GM21528 (cell line): ENCODE data around the gene ACP1.

Experiments used
- ATAC-seq: cut with Tn5 transposase; IDR thresholded peaks from one replicate; pipeline ENCODE4 v1.9.1; 2021; ENCODE audit warnings: mild to moderate bottlenecking, moderate library complexity; ENCODE audit not compliant: unreplicated experiment, low FRiP score

Gene ACP1

DNA sequence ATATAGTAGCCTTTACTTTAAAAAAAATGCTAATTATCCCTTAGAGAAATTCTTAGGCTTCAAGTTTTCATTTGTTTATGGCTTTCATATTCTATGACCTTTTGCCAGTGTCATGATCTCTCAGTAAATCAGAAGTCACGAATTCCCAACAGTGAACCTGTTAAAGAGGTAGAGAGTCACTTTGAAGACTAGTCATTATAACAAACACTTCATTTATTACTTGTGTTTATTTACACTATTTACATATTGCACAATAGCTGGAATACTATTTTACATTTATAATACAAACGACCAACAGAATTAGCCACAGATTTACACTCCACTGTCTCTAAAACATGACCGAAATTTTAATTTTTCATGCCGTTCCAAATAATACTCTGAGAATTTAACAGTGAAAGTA lies 14.6 kb downstream of the ACP1 start:
- ATAC-seq = no peak

DNA sequence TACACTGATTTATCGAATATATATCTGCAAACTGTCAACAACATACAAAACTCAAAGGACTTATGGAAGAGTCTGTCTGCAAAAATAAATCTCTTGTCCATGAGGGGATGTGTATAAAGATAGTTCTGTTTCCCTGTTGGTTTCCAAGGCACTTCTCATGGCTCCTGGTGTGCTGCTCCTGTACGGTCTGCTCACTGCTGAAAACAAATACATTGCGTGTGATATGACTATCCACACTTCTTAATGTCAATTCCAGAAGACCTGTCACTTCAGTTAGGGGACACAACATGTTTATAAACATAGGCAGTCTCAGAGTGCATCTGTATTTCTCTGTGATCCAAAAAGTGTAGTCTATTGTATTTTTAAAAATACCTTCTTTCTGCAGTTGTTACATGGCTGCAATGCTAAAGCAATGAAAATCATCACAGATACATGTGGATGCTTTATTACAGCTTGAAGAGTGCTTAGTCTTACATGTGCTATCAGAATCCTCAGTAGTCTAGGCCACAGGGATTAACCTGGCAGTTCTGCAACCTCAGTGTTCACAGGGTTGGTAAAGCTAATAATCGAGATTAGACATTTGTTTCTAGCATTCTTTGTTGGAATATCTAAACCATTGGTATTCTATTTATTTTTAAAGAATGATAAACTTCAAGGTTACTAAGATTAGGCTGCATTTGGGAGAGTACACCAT lies 15.4 kb downstream of the ACP1 start:
- no peak for ATAC-seq

DNA sequence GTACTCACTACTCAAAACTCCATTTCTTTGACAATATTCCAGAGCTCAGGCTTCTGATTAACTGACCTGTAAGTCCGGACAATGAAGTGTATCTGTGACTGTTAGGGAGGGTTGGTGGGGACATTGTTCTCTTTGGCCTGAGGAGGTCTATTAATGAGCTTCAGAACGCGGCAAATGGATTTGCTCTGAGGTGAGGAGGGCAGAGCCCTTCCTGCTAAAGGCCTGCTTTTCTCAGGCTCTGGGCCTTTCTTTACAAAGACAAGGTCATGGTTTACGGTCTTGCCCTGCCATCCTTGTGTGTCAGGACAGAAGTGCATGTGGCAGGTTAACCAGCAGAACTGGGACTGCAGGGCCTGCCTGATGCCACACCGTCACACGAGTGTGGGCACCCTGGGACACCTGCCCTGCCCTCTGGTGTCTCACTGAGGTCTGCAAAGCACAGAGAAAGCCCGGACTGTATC lies 15.9 kb downstream of the ACP1 start:
- no peak for ATAC-seq

DNA sequence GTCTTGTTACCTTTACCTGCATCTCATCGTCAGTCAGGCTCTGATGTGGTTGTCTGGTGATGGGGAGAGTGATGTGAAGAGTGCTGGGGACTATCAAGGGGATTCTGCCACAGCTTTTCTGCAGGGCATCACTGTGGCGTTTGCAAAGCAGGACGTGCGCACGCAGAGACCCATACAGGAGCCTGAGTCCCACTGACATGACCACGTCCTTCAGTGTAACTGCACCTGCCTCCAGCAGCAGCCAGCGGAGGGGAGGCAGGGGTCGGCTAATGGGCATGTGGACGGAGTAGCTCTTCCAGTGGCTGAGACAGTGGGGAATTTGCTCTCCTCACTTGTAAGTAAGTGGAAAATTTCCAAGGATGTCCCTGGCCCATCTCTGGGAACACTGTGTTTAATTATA lies 16.6 kb downstream of the ACP1 start:
- ATAC-seq = no peak

DNA sequence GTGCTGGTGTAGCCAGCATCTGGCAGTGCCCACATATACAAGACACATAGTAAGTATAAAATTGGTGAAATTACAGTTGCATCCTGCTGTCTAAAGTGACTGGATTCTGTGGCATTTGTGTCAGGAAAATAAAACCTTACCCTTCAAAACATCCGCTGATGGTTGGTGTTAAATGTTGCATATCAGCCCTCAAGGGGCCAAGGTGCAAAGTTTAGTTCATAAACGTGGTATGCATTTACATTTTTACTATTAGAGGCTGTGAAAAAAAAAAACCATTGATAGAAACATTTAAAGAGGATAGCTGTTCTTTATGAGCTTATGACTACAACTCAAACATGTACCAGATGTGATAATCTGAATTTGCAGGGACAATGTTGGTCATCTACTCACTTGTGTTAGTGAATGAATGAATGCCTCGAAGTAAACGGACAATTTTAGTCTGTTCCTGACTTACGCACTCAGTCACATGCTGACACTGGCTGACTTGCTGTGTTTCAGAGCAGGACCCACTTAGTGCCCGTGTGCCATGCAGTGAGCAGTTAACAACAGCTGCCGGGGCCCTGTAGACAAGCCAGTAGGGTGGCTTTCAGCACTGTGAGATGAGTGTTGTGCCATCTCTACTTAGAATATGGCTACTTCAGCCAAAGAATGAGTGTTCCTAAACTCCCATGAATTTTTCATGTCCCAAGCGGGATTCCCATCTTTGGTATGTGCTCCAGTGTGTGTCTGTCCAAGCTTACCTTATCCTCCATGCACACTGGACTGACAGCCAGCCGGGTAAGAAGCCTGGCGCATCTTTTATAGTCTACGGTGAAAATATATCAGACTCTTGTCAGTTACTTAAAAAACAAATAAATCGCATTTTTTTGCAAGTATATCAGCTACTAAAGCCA lies 17.9 kb downstream of the ACP1 start:
- ATAC-seq = no peak

DNA sequence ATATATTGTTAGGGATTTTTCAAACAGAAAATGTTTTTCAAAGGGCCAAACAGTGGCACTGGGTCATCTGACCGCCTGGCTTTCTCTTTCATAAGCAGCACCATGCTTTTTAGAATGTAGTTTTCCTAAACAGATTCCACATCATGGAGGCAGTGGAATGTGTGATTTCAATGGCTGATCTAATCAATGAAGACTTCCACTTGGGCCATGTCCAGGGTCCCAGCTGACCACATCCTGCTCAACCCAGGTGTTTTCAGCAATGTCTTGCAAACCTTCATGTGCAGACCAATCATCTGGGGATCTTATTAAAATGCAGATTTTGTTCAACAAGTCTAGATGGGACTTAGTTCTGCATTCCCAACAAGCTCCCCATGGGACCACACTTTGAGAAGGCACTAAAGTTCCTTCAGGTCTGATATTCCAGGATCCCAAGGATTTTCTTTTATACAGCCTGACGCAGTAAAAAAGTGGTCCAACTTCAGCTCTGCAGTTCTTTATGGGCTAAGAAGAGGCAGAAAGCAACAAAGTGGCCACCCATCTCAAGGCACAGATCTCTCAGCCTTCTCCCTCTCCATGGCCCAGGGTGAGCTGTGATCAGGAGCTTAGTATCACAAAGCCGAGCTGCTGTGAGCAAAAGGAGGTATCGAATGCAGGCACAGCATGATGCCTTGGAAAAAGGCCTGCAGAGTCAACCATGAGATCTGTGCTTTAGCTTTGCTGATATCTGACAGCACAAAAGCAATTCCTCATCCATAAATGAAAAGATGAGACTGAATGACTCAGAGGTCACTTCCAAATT lies 19.4 kb downstream of the ACP1 start:
- no peak for ATAC-seq

DNA sequence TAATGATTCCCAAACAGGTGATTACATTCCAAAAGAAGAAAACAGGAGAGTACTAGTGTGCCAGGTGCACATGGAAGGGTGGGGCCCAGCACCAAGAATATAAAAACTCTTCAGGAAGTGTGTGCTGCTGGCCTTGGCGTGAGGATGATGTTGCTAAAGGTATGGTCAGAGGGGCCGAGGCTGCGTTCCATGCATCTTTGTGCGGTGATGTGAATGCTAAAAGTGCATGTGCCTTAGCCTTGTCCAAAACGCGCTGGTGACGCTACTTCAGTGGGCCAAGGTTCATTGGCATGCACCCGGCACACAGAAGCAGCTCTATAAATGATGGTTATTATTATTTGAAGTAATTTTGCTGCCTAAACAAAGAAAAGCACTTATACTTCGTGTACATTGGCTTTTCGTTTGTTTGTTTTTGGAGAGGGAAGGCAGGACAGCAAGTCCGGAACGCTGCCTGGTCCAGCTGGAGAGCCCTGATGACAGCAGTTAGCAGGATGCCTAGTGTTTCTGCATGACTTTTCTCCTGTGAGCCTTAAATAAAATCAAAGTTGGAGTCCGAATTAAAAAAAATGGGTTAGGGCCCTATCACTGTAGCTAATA lies 20.2 kb downstream of the ACP1 start:
- ATAC-seq = no peak

DNA sequence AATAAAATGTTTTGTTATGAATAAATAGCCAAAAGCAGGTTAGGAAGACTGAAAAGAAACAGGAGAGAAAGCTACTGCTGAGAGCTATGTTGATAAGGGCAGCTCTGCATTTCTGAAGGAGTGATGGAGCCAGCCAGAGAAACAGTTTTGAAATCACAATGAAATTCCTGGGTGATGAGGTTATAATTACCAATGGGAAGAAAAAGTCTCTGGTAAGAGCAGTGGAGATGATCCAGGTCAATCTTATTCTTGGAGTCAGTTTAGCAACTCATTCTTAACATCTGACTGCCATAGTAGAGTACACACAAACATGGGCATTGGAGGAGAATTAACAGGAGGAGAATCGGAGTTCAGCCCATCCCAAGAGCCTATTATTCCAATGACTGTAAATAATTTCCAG lies 20.8 kb downstream of the ACP1 start:
- no peak for ATAC-seq

DNA sequence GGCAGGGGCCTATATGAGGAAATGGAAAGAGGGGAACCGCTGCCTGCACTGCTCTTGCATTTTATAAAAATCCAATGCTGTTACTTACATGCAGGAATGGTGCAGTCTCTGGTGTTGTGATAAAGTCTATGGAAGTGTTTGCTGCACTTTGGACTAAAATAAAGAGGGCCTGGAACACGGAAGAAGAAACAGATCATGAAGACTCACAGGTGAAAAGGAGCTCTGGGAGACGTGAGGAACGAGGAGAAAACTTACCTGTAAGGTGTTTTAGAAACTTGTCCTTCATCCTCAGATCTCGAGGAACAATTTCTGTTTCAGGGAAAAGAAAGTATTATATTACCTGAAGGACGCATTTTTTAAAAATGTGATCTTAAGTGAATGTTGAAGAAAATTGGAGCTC lies 21.3 kb downstream of the ACP1 start:
- no peak for ATAC-seq

DNA sequence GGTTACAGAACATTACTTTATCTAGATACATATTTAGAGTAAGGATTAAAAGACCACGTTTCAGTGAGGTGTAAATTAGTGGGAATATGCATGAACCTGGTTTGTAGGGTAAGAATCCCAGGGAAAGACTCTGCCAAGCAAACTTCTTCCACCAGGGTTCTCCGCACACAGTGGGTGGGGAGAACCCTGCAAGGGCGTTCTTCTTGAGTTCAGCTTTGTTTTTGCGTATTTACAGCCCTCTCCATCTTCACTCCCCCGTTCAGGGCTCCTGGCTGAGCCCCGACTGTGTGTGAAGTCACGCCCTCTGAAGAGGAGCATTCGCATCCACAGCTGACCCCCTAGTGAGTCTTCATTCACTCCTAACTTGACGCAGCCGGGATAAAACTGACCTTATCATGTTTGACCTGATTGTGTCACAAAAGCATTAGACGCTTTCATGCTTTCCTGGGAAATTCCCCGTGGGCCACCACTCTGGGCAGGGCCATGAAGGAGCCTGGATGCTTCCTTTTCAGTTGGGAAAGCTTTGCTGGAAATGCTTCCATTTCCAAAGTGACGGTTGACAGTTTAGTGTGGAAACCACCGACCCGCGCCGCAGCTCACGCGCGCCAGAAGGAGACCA lies 22.1 kb downstream of the ACP1 start:
- no peak for ATAC-seq

DNA sequence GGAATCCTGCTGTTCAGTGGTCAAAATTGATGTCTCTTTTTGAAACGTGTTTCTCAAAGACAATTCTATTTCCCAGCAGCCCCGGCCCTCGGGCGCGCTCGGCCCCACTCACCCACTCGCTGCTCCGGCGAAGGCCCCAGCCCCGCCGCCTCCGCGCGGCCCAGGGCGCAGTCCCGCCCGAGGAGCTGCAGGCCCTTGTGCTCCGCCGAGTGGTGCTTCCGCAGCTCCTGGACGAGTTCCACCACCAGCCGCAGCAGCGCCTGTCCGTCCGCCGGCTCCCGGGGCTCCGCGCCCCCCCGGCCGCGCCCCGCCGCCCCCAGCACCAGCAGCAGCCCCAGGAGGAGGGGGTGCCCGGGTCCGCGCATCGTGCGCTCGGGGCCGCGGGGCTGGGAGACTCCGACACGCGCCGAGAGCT lies 22.7 kb downstream of the ACP1 start:
- no peak for ATAC-seq

DNA sequence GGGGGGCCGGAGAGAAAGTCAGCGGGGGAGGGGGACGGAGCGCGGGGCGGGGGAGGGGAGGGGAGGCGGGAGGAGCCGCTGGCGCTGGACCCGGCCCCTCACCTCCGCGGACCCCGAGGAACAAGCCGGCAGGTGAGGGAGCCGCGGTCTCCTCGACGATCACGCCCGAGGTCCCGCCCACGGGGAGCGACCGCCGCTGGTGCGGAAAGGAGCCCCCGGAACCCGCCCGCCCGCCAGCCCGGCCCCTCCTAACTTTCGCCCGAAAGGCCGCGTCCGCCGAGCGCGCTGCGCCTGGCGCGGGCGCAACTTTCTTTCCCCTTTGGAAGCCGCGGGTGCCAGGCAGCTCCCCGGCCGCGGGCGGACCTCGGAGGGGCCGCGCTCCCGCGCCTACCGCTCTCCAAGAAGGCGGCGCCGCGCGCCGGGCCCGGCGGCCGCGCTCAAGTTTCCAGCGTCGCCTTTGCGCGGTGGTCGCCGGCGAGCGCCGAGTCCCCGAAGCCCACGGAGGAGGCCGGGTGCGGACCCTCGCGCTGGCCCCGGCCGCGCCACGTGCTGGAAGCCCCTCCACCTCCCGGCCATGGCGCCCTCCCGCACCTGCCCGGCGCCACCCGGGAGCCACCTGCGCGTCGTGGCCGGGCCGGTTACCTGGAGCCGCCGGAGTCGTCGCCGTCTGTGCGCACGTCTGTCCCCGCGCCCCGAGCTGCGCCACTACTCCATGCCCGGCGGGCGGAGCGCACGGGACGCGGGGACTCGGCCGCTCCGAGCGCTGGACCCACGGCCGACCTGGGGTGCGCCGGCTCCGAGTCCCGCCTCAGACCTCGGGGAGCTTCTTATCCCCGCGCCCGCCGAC lies 23.4 kb downstream of the ACP1 start, which contains the start of gene ALKAL2:
ALKAL2 (minus strand) TSS at position 181 of the 847 bp plus-strand sequence. CDS start 256 bp downstream, outside the sequence.
- no peak for ATAC-seq

DNA sequence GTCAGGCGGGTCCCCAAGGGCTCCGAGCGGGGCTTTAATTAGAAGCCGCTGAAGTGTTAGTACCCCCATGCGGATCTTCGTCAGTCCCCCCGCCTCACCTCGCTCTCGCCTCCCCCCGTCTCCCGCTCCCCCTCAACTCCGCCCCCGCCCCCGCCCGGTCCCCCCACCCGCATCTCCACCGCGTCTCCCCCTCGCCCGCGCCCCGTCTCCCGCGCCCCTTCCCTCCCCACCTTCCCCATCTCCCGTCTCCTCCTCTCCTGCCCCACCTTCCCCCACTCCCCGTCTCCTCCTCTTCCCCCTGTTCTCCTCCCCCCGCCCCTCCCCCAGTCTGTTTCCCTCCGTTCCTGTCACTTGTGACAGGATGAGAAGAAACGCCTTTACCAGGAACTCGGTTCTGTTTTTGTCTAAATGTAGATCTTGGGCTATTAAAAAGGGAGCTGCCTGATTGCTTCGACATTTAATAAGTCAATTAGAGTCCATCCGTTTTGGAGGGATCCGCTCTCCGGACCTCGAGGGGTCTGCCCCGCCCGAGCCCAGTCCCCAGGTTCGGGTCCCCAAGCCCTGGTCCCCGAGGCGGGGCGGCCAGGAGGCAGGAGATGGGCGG lies 24.1 kb downstream of the ACP1 start:
- ATAC-seq = no peak

DNA sequence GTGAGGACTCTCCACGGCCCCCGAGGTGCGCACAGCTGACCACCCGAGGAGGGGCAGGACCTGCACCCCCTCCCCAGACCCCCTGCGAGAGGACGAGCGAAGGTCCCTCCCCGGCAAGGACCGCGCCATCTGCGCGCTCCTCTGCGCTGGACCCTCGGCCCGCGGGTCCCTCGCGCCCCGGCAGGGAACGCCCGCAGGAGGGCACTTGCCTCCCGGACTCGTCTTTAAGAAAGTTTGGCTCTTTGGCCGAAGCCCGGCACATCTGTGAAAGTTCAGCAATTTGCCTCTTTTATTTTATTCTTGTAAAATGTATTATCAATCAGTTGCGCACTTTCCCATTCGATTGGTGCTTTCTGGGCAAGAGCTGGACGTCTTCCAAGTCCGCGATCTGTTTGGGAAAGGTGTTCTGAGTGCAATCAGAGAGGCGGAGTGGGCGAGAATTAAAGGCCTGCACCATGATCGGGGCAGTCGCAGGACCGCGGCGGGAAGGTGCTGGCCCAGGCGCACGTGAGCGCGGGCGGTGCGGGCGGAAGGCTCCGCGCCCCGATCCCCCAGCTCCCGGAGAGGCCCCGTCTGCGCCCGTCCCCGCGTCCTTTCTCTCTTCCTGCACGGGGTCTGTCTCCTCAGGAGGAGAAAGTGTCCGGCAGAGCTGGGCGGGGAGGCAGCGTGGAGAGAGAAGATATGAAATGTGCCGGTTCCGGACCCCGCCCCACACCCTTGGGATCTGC lies 24.8 kb downstream of the ACP1 start:
- no peak for ATAC-seq

DNA sequence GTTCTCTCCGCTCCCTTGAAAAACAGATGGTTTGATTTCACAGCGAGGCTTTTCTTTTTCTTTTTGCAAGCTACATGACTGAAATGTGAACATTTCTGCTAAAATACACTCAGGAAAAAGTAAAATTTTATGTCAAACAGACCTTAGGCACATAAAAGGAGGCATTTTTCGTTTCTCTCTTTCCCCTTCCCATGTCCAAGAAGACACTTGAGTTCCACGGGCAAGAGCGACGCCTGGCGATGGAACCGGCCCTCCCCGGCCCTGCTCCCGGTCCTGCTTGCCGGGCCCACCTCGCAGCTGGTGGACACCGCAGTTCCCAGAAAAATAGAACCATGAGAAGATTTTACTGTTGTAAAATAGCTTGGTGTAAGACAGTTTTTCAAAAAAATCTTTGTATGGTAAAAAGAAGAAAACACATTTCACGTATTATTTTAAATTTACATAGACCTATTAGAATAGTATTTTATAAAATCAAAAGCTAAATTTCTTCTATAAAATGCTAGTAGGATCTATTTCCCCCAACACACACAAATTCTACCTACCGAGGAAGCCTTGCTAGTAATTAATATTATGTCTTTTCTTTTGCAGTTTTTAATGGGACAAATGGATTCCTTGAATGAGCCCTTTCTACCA lies 25.5 kb downstream of the ACP1 start:
- no peak for ATAC-seq

DNA sequence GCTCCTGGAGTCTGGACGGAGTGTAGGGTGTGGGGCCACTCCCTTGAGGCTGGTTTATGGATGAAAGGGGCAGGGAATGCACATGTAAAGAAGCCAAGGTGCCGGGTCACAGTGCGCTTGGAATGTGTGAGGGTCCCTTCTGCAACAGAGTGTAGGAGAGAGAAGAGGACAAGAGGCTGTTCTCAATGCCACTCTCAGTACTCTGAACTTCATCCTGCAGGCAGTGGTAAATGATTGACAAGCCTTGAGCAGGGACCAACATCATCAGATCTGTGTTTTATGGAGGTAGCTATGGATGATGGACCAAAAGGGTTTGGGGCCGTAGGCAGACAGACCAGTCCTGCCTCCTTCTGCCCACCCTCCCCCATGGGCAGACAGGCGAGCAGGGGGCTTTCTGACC lies 30.3 kb downstream of the ACP1 start:
- ATAC-seq = no peak

DNA sequence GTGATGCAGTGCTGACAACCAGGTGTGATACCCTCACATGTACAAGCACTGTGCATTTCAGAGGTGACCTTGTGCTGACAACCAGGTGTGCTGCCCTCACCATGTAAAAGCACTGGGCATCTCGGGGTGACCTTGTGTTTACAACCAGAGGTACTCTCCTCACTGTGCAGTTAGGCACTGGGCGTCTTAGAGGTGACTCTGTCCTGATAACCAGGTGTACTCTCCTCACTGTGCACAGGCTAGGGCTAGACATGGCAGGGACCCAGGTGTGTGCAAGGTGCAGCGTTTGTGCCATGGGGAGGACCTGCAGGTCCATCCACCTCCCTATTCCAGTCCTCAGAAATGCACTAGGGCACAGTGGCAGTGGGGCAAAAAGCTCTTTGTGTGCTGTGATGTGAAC lies 31.6 kb downstream of the ACP1 start:
- no peak for ATAC-seq

DNA sequence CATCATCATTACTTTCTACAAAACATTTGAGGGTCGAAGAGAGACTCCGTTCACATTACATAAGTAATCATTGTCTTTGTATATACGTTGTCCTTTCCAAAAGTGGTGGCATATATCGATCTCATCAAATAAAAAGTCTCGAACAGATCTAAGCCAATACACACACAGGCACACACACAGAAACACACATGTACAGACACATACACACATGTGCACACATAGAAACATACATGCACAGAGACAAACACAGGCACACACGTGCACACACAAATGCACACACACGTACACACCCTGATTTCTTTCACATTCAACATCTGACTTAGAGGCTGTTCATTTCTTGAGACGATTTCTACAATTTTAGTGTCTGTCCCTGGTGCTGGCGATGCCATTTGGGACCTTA lies 40.6 kb downstream of the ACP1 start:
- ATAC-seq = no peak
